Measurements from ENCODE around the gene SUMO2.

- TF ChIP-seq CTCF (conservative IDR thresholded peaks at IDR 0.05; ENCODE audit: low read length) (no peak), EZH2phosphoT487 (IDR thresholded peaks at IDR 0.05; ENCODE audit: borderline replicate concordance, low read depth, low read length) (no peak)
These were observed 12.1 kb upstream of the SUMO2 start for GRCh38 chr17:75194879-75195278.

All from OCI-LY7 (cell line).